OCI-LY3 (cell line): ENCODE data around the gene EHD2.
"Not testable (repeated sequence)": the region's sequence is repeated elsewhere in the genome, so short reads cannot be mapped to it uniquely, and the experiment has no call there.

Source experiments
- H2AFZ ChIP-seq: fragments of 200-600, 300-600 bp; shearing (Covaris generic); 2 replicates; pipeline ENCODE4 v1.6.0; 2014; ENCODE audit warnings: antibody characterized with exemption, low read depth, low read length
- H3K27ac ChIP-seq: fragments of 200-600, 300-600 bp; sonication (generic); 2 replicates; pipeline ENCODE4 v1.5.1; 2014; ENCODE audit warnings: mild to moderate bottlenecking, low read length, moderate library complexity, mixed read lengths
- H3K27me3 ChIP-seq: fragments of 200-600, 300-600 bp; sonication (generic); 2 replicates; pipeline ENCODE4 v1.6.1; 2014; ENCODE audit warnings: low read depth, low read length, mixed read lengths
- H3K36me3 ChIP-seq: fragments of 200-600, 300-600 bp; sonication (generic); replicated peaks from 2 replicates; pipeline ENCODE3; 2014; ENCODE audit warnings: low read depth, low read length, mixed read lengths
- H3K4me1 ChIP-seq: fragments of 300-600, 200-600 bp; sonication (generic); 2 replicates; pipeline ENCODE4 v1.6.1; 2014; ENCODE audit warnings: low read length, mixed read lengths
- H3K4me2 ChIP-seq: fragments of 200-600, 300-600 bp; sonication (generic); 2 replicates; pipeline ENCODE4 v1.6.1; 2014; ENCODE audit warnings: low read length, mixed read lengths
- H3K4me3 ChIP-seq: fragments of 300-600, 200-600 bp; sonication (generic); 2 replicates; pipeline ENCODE4 v1.5.1; 2014; ENCODE audit warnings: antibody characterized with exemption, mild to moderate bottlenecking, low read length, moderate library complexity
- H3K79me2 ChIP-seq: fragments of 300-600, 200-600 bp; shearing (Covaris generic); 2 replicates; pipeline ENCODE4 v1.6.1; 2014; ENCODE audit warnings: mild to moderate bottlenecking, low read length, mixed read lengths
- H3K9ac ChIP-seq: fragments of 300-600, 200-600 bp; shearing (Covaris generic); 2 replicates; pipeline ENCODE4 v1.6.0; 2014; ENCODE audit warnings: mild to moderate bottlenecking, low read length, moderate library complexity
- H3K9me3 ChIP-seq: fragments of 200-600, 300-600 bp; shearing (Covaris generic); 2 replicates; pipeline ENCODE4 v1.6.1; 2014; ENCODE audit warnings: low read length, mixed read lengths; ENCODE audit not compliant: insufficient read depth
- H4K20me1 ChIP-seq: fragments of 200-600, 300-600 bp; sonication (generic); 2 replicates; pipeline ENCODE4 v1.6.1; 2016; ENCODE audit warnings: low read length, mixed read lengths; ENCODE audit not compliant: insufficient read depth
- CTCF ChIP-seq: fragments of 200-600, 300-600 bp; sonication (generic); IDR thresholded peaks from 2 replicates; pipeline ENCODE4 v1.5.1; 2014; ENCODE audit warnings: antibody characterized with exemption, low read length, low read depth
- EZH2phosphoT487 ChIP-seq: fragments of 200-600 bp; shearing (Covaris generic); IDR thresholded peaks from 2 replicates; pipeline ENCODE4 v1.6.1; 2018; ENCODE audit warnings: antibody characterized with exemption, mixed run types, low read depth

The EHD2 gene

DNA sequence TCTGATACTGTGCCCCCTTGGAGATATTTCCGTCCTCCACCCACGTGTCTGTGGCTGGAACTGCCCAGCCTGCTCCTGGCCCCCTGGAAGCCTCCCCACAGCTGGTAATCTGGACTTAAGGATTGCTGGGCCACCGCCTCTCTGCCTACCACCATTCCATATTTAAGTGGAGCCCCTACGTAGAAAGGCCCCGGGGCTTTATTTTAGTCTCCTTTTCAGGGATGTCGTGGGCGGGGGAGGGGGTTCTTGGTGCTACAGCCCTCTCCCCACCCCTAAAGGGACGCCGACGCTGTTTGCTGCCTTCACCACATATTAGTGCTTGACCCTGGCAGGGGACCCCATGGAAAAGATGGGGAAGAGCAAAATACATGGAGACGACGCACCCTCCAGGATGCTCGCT is 29.4 kb downstream of the EHD2 start:
- Histone ChIP-seq H4K20me1 (peaks cover 3% of the 10 kb centered on the region; the same call in 1 of the 2 replicates), H3K36me3 (peaks cover 8% of the 10 kb centered on the region), H2AFZ (no peak overlapping the region), H3K27me3 (no peaks in the 10 kb centered on the region), H3K4me2 (peak overlapping the region; percentile 84), H3K9me3 (no peaks in the 10 kb centered on the region), H3K4me3 (peak overlapping the region; percentile 81; the same call in 1 of the 2 replicates), H3K4me1 (peaks cover 26% of the 10 kb centered on the region), H3K27ac (no peak overlapping the region), H3K79me2 (peaks cover 22% of the 10 kb centered on the region), H3K9ac (no peak overlapping the region)
- no peak for TF ChIP-seq CTCF
- TF ChIP-seq EZH2phosphoT487 = no peak

DNA sequence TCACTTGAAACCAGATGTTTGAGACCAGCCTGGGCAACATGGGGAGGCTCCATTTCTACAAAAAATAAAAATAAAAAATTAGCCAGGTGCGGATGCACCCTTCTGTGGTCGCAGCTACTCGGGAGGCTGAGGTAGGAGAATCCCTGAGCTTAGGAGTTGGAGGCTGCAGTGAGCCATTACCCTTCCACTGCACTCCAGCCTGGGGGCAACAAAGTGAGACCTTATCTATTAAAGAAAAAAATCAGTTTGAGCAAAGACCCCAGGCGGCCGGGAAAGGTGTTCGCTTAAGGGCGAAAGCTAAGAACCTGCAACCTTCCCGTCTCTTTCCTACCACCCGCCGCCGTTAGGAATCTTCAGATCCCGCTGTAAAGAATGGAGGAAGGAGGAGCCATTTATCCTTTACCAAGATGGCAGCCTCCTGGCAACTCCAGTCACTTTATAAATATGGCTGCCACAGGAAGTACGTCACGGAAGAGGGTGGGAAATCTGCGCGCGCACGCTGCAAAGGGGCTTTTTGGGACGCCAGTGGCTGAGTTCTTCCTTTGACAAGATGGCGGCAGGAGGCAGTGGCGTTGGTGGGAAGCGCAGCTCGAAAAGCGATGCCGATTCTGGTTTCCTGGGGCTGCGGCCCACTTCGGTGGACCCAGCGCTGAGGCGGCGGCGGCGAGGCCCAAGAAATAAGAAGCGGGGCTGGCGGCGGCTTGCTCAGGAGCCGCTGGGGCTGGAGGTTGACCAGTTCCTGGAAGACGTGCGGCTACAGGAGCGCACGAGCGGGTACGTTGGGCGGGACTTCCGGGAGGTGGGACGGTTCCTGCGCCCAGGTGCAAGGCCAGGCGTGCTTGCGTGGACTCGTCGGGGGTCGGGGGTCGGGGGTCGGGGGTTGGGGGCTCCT is 32.0 kb downstream of the EHD2 start, which contains the start of gene NOP53:
NOP53 (plus strand) TSS at position 537 of the 892 bp plus-strand sequence; CDS start at position 551, 14 bp downstream.
- Histone ChIP-seq H3K9me3 (no peaks in the 10 kb centered on the region), H4K20me1 (peaks cover 14% of the 10 kb centered on the region; the same call in 1 of the 2 replicates), H3K36me3 (peaks cover 29% of the 10 kb centered on the region), H3K4me2 (peak within 1 kb of the TSS; percentile 84), H2AFZ (peak within 1 kb of the TSS; percentile 77), H3K4me1 (peaks cover 32% of the 10 kb centered on the region), H3K27me3 (no peaks in the 10 kb centered on the region), H3K79me2 (peaks cover 47% of the 10 kb centered on the region), H3K4me3 (peak within 1 kb of the TSS; percentile 86), H3K9ac (peak within 1 kb of the TSS; percentile 90), H3K27ac (peak within 1 kb of the TSS; percentile 81)
- TF ChIP-seq CTCF (no peak), EZH2phosphoT487 (no peak)

- H3K27me3 ChIP-seq, H3K27ac ChIP-seq: not testable (repeated sequence)
- peaks cover 32% of the 10 kb centered on the region for H3K4me1 ChIP-seq
These were observed 32.9 kb downstream of the EHD2 start for GRCh38 chr19:47746129-47746528.

GRCh38 chr19:47749326-47749725 is 36.1 kb downstream of the EHD2 start:
- Histone ChIP-seq H3K4me2 (no peak overlapping the region), H3K4me3 (no peak overlapping the region), H3K9ac (no peak overlapping the region), H3K27ac (no peak overlapping the region), H3K79me2 (peaks cover 55% of the 10 kb centered on the region), H3K4me1 (peaks cover 20% of the 10 kb centered on the region), H3K36me3 (peaks cover 58% of the 10 kb centered on the region), H3K9me3 (no peaks in the 10 kb centered on the region), H2AFZ (no peak overlapping the region), H4K20me1 (peaks cover 21% of the 10 kb centered on the region; the same call in 1 of the 2 replicates), H3K27me3 (no peaks in the 10 kb centered on the region)
- no peak for TF ChIP-seq CTCF
- TF ChIP-seq EZH2phosphoT487 = no peak

More at GRCh38 chr19:47746129-47746528, 32.9 kb downstream of the EHD2 start:
- H3K9ac ChIP-seq = peak overlapping the region; percentile 90
- H3K9me3 ChIP-seq, H2AFZ ChIP-seq: not testable (repeated sequence)
- H3K4me3 ChIP-seq = peak overlapping the region; percentile 86
- H3K79me2 ChIP-seq = peaks cover 55% of the 10 kb centered on the region
- H4K20me1 ChIP-seq = peaks cover 18% of the 10 kb centered on the region; the same call in 1 of the 2 replicates
- H3K4me2 ChIP-seq = peak overlapping the region; percentile 38
- H3K36me3 ChIP-seq = peaks cover 37% of the 10 kb centered on the region
